Measurements from ENCODE around the gene SLIT3. TPM values are rescaled to one million over a fixed set of nuclear protein-coding genes. Genes with fewer than 3 reads are reported as not detected.

The SLIT3 gene
- total and polyA plus RNA-seq, 2 donors (not counting 3 experiments of a cell fraction or from before 2014, with no cell fraction given), result 0.90 to 1.0 TPM

- FAIRE-seq (no peak), DNase-seq (ENCODE audit: low read depth, low spot score) (peak; percentile 20)
- dilution Hi-C loops (cut with MboI; ENCODE audit: extremely low pct_ligation_motif_present, low sequenced_read_pairs) (no loop called here), intact Hi-C loops (cut with micrococcal nuclease) (loop anchor here (5.0 kb wide), 2 partner anchors 173 to 422 kb away; partner anchors contain the start of gene SPDL1)
- Histone ChIP-seq H2AFZ (ENCODE audit: low read depth, low read length) (peak overlapping the region; percentile 56), H3K4me2 (ENCODE audit: insufficient read depth, low read length) (no peak overlapping the region), H3K9me3 (replicated peaks; ENCODE audit: control insufficient read depth, insufficient read depth, low read length) (no peaks in the 10 kb centered on the region), H4K20me1 (replicated peaks; ENCODE audit: control insufficient read depth, extremely low read depth, insufficient read depth, low read length) (no peaks in the 10 kb centered on the region), H3K79me2 (ENCODE audit: control insufficient read depth, insufficient read depth, low read length) (no peaks in the 10 kb centered on the region), H3K9me1 (replicated peaks; ENCODE audit: control insufficient read depth, extremely low read depth, insufficient read depth, low read length) (no peaks in the 10 kb centered on the region), H3K36me3 (ENCODE audit: control insufficient read depth in 2 of 2, extremely low read depth in 1 of 2, insufficient read depth in 2 of 2, low read length in 2 of 2) (no peaks in the 10 kb centered on the region), H3K4me1 (ENCODE audit: control insufficient read depth, extremely low read depth, insufficient read depth, low read length) (peaks cover 35% of the 10 kb centered on the region), H3K27ac (ENCODE audit: insufficient read depth, low read depth, low read length) (peak overlapping the region; percentile 51), H3K4me3 (replicated peaks in 1 of 3; ENCODE audit: insufficient read depth in 1 of 3, low read depth in 1 of 3, low read length in 3 of 3) (no peak overlapping the region), H3K9ac (replicated peaks; ENCODE audit: extremely low read depth, insufficient read depth, low read length) (no peak overlapping the region), H3K27me3 (ENCODE audit: control insufficient read depth in 2 of 2, insufficient read depth in 2 of 2, low read length in 2 of 2) (no peaks in the 10 kb centered on the region)
- ChIA-PET POLR2A (no interaction called here), CTCF (interaction anchor here (0.8 kb wide), 1 partner anchor 191 kb away, joined by 3 read pairs; no protein-coding TSS in a partner anchor)
- TF ChIP-seq FOS (IDR thresholded peaks at IDR 0.05; ENCODE audit: borderline replicate concordance, insufficient read depth, low read length) (no peak), MAX (IDR thresholded peaks at IDR 0.05; ENCODE audit: insufficient read depth, insufficient read length) (no peak), POLR2AphosphoS5 (IDR thresholded peaks at IDR 0.05; ENCODE audit: insufficient read depth, low read depth, low read length) (no peak), CTCF (IDR thresholded peaks at IDR 0.05; ENCODE audit: extremely low read depth in 1 of 2, insufficient read depth in 1 of 2, low read depth in 1 of 2, low read length in 2 of 2) (no peak), EZH2 (IDR thresholded peaks at IDR 0.05; ENCODE audit: borderline replicate concordance, low read depth, low read length, severe bottlenecking) (no peak), MYC (IDR thresholded peaks at IDR 0.05; ENCODE audit: low read depth, low read length) (no peak), JUN (IDR thresholded peaks at IDR 0.05; ENCODE audit: borderline replicate concordance, insufficient read depth, insufficient read length, low read depth) (no peak), POLR2A (IDR thresholded peaks at IDR 0.05; ENCODE audit: low read depth, low read length) (no peak), GATA2 (IDR thresholded peaks at IDR 0.05; ENCODE audit: insufficient read depth, insufficient read length, low read depth, low read length) (no peak)
- BruUV-seq (replicated peaks), result no TSS peak
Measured at GRCh38 chr5:169160405-169160901, 140.5 kb downstream of the SLIT3 start.
